Panc1 (cell line): ENCODE measurements around the gene PRTFDC1. TPM values are rescaled to one million over a fixed set of nuclear protein-coding genes. Genes with fewer than 3 reads are reported as not detected.

ENCODE experiments used
- ATAC-seq: fragments of 200-7000 bp; cut with Tn5 transposase; 2 replicates; pipeline ENCODE4 v1.9.1; 2020; ENCODE audit warnings: mild to moderate bottlenecking, moderate library complexity
- BruUV-seq: library from RNA; stranded (reverse); fragments of 400-500 nt; replicated peaks from 2 replicates; lab custom pipeline; 2021; lab: Mats Ljungman, UMichigan
- CTCF ChIA-PET: fragments of 300-600 bp; sonication (Branson Sonifier 250); formaldehyde crosslinking; loops from one replicate; lab custom pipeline; 2022; ENCODE audit warnings: antibody characterized with exemption; lab: Charles Lee
- POLR2A ChIA-PET: fragments of 300-600 bp; sonication (Branson Sonifier 250); formaldehyde crosslinking; loops from one replicate; lab custom pipeline; 2022; ENCODE audit warnings: antibody characterized with exemption; lab: Charles Lee
- DNase-seq: peaks from one replicate; pipeline ENCODE4 v3.0.0-alpha.2; 2010; ENCODE audit warnings: low read depth, low spot score
- H3K27ac ChIP-seq: 2 replicates; pipeline ENCODE4 v1.5.1; 2011; ENCODE audit warnings: mild to moderate bottlenecking, low read length, inconsistent platforms
- H3K27me3 ChIP-seq: fragments of 200-500 bp; sonication (Bioruptor generic); 2 replicates; pipeline ENCODE4 v1.6.0; 2014; ENCODE audit warnings: low read length, inconsistent platforms; ENCODE audit not compliant: control insufficient read depth, insufficient read depth
- H3K36me3 ChIP-seq: fragments of 200-500 bp; sonication (Bioruptor generic); 2 replicates; pipeline ENCODE4 v1.5.1; 2014; ENCODE audit warnings: inconsistent platforms, mild to moderate bottlenecking, low read length, moderate library complexity; ENCODE audit not compliant: control insufficient read depth, insufficient read depth
- H3K4me1 ChIP-seq: 2 replicates; pipeline ENCODE4 v1.5.1; 2011; ENCODE audit warnings: inconsistent platforms, mild to moderate bottlenecking, low read length, moderate library complexity; ENCODE audit not compliant: control insufficient read depth, insufficient read depth
- H3K4me3 ChIP-seq, 2 experiments: 2 replicates each; pipeline ENCODE4 v1.5.1; 2011 to 2012; ENCODE audit warnings: low read depth in 2 of 2, low read length in 2 of 2, mild to moderate bottlenecking in 2 of 2, inconsistent platforms in 1 of 2, moderate library complexity in 1 of 2
- H3K9me3 ChIP-seq: fragments of 200-500 bp; sonication (Bioruptor generic); 2 replicates; pipeline ENCODE4 v1.5.1; 2014; ENCODE audit warnings: low read depth, mild to moderate bottlenecking, inconsistent platforms, low read length, moderate library complexity; ENCODE audit not compliant: control insufficient read depth, insufficient read depth
- CTCF ChIP-seq: fragments of 450-650 bp; IDR thresholded peaks from 2 replicates; pipeline ENCODE4 v1.5.1; 2017; ENCODE audit warnings: mild to moderate bottlenecking
- POLR2AphosphoS5 ChIP-seq: IDR thresholded peaks from 2 replicates; pipeline ENCODE4 v1.6.1; 2012; ENCODE audit warnings: mild to moderate bottlenecking, low read depth, low read length, moderate library complexity
- REST ChIP-seq, 2 experiments: IDR thresholded peaks; 2 replicates each; pipeline ENCODE4 v1.6.1; 2011 to 2012; ENCODE audit warnings: low read depth in 2 of 2, control low read depth in 1 of 2, low read length in 1 of 2, mild to moderate bottlenecking in 1 of 2, moderate library complexity in 1 of 2; ENCODE audit not compliant: insufficient read depth in 1 of 2
- SIN3A ChIP-seq: IDR thresholded peaks from 2 replicates; pipeline ENCODE4 v1.6.1; 2012; ENCODE audit warnings: low read depth, mild to moderate bottlenecking, low read length, moderate library complexity, borderline replicate concordance; ENCODE audit not compliant: insufficient read depth
- TCF7L2 ChIP-seq: IDR thresholded peaks from 2 replicates; pipeline ENCODE4 v1.6.1; 2011; ENCODE audit warnings: mild to moderate bottlenecking, low read depth, low read length, inconsistent platforms
- in situ Hi-C: cut with HindIII; loops from 2 replicates; pipeline ENCODE4 v1.10.0; 2016; ENCODE audit warnings: low sequenced_read_pairs, low pct_unique_long_range_greater_than_20kb
- intact Hi-C: fragments of 100-400 bp; cut with micrococcal nuclease; formaldehyde crosslinking; loops from one replicate; pipeline ENCODE4 v1.10.0; 2022; ENCODE audit not compliant: unreplicated experiment
- total RNA-seq: library from RNA; stranded (reverse); gene quantifications from one replicate; pipeline ENCODE4 v1.2.1, GENCODE V29; 2021; ENCODE audit not compliant: unreplicated experiment

Gene PRTFDC1
- total RNA-seq, 1 experiment from 2014 or later, result 3.0 TPM

- in situ Hi-C loops, result no loop called here
- no peaks in the 10 kb centered on the region for H3K9me3 ChIP-seq
- peaks cover 4% of the 10 kb centered on the region for H3K4me1 ChIP-seq
- CTCF ChIA-PET, result no interaction called here
- H3K27ac ChIP-seq, result peak overlapping the region; percentile 44; the same call in 1 of the 2 replicates
- no peak for TF ChIP-seq TCF7L2
- no peak for TF ChIP-seq SIN3A
- no peak for TF ChIP-seq REST (IDR thresholded peaks at IDR 0.05; ENCODE audit: insufficient read depth in 1 of 2, low read depth in 2 of 2, low read length in 1 of 2)
- TF ChIP-seq CTCF, result no peak
- DNase-seq (no peak), ATAC-seq (peak; percentile 59; the same call in 1 of the 2 replicates)
- POLR2A ChIA-PET, result no interaction called here
- no peaks in the 10 kb centered on the region for H3K27me3 ChIP-seq
- no peaks in the 10 kb centered on the region for H3K36me3 ChIP-seq
- intact Hi-C loops, result no loop called here
- no peak overlapping the region for H3K4me3 ChIP-seq
- BruUV-seq, result no TSS peak
Measured at GRCh38 chr10:24947304-24948097, 4.9 kb downstream of the PRTFDC1 start.

- ATAC-seq (no peak), DNase-seq (no peak)
- Histone ChIP-seq H3K36me3 (no peaks in the 10 kb centered on the region), H3K27ac (no peak overlapping the region), H3K27me3 (no peaks in the 10 kb centered on the region), H3K9me3 (no peaks in the 10 kb centered on the region), H3K4me3 (no peak overlapping the region), H3K4me1 (no peaks in the 10 kb centered on the region)
- TF ChIP-seq CTCF (0 out of 2 replicates have a peak, but pooled peaks have one; percentile 8), TCF7L2 (peak; percentile 55), REST (IDR thresholded peaks at IDR 0.05; ENCODE audit: insufficient read depth in 1 of 2, low read depth in 2 of 2, low read length in 1 of 2) (no peak), SIN3A (no peak), POLR2AphosphoS5 (no peak)
- in situ Hi-C loops, result no loop called here
- intact Hi-C loops, result no loop called here
- BruUV-seq, result no TSS peak
- CTCF ChIA-PET, result no interaction called here
- POLR2A ChIA-PET, result no interaction called here
Measured at GRCh38 chr10:24944512-24945255, 7.7 kb downstream of the PRTFDC1 start.
